Spinal cord (tissue), 10 donors: ENCODE measurements around the gene LCNL1. TPM values are rescaled to one million over a fixed set of nuclear protein-coding genes. Genes with fewer than 3 reads are reported as not detected.

Source experiments
- DNase-seq, 6 donors: peaks; one replicate each; pipeline versions ENCODE4 v3.0.0 to v3.0.0-alpha.2; 2013 to 2015; ENCODE audit warnings: low spot score in 6 of 6, low read depth in 4 of 6
- H3K27ac ChIP-seq: one replicate; pipeline ENCODE4 v1.5.1; 2013; ENCODE audit warnings: low read depth, low read length, control low read depth
- H3K27me3 ChIP-seq: one replicate; pipeline ENCODE4 v1.6.1; 2013; ENCODE audit warnings: low read length; ENCODE audit not compliant: control insufficient read depth, insufficient read depth
- H3K36me3 ChIP-seq: one replicate; pipeline ENCODE4 v1.6.1; 2013; ENCODE audit warnings: low read length; ENCODE audit not compliant: control insufficient read depth, insufficient read depth
- H3K4me1 ChIP-seq: one replicate; pipeline ENCODE4 v1.6.1; 2013; ENCODE audit warnings: low read length; ENCODE audit not compliant: control insufficient read depth, insufficient read depth
- H3K4me3 ChIP-seq: one replicate; pipeline ENCODE4 v1.5.1; 2013; ENCODE audit warnings: low read depth, low read length, control low read depth
- H3K9me3 ChIP-seq: one replicate; pipeline ENCODE4 v1.6.1; 2013; ENCODE audit warnings: low read length; ENCODE audit not compliant: control insufficient read depth, insufficient read depth
- WGBS: methylation state at CpG from one replicate; pipeline ENCODE4 v1.1.5; 2013; ENCODE audit warnings: missing lambda C conversion rate; ENCODE audit not compliant: insufficient coverage; 5-methylcytosine and 5-hydroxymethylcytosine counted together
- polyA plus RNA-seq, 2 donors: library from polyadenylated mRNA; unstranded; fragments of 120-200 nt; gene quantifications; one replicate each; pipeline ENCODE4 v1.2.1, GENCODE V29; 2013; ENCODE audit not compliant: insufficient read length in 2 of 2
- total RNA-seq, 2 donors: library from RNA; depleted of rRNA in 1 of 2; stranded (reverse); fragments of 120-200 nt in 1 of 2; fragments of >200 nt in 1 of 2; gene quantifications; one replicate each; pipeline versions ENCODE4 v1.2.3 to v1.2.4, GENCODE V29; 2013 to 2014
- donor health status: healthy.

LCNL1 gene
- total and polyA plus RNA-seq, 4 donors: 2.3 to 54.0 (median 14.5) TPM

- H3K27me3 ChIP-seq: no peaks in the 10 kb centered on the region
- no peak overlapping the region for H3K27ac ChIP-seq
- no peak for DNase-seq
- no peaks in the 10 kb centered on the region for H3K36me3 ChIP-seq
- peaks cover 26% of the 10 kb centered on the region for H3K4me1 ChIP-seq
- H3K9me3 ChIP-seq: no peaks in the 10 kb centered on the region
- no peak overlapping the region for H3K4me3 ChIP-seq
- 84% methylated on average over 24 of the region's 26 CpGs for WGBS
Observed at GRCh38 chr9:136964833-136965422, 17.9 kb upstream of the LCNL1 start.

- peaks cover 28% of the 10 kb centered on the region for H3K4me1 ChIP-seq
- no peaks in the 10 kb centered on the region for H3K27me3 ChIP-seq
- peak in 2 of 6 donors; percentile 59 to 71 for DNase-seq
- H3K4me3 ChIP-seq: no peak overlapping the region
- no peak overlapping the region for H3K27ac ChIP-seq
- no peaks in the 10 kb centered on the region for H3K36me3 ChIP-seq
- 25% methylated on average over 18 of the region's 23 CpGs for WGBS
- H3K9me3 ChIP-seq: no peaks in the 10 kb centered on the region
Observed at GRCh38 chr9:136965771-136966484, 16.9 kb upstream of the LCNL1 start.

- no peak for DNase-seq
- Histone ChIP-seq H3K4me3 (no peak overlapping the region), H3K4me1 (peaks cover 16% of the 10 kb centered on the region), H3K27me3 (no peaks in the 10 kb centered on the region), H3K27ac (no peak overlapping the region), H3K36me3 (no peaks in the 10 kb centered on the region), H3K9me3 (no peaks in the 10 kb centered on the region)
- WGBS: 78% methylated on average over 17 of the region's 17 CpGs
Observed at GRCh38 chr9:136968333-136969127, 14.3 kb upstream of the LCNL1 start.

GRCh38 chr9:136969150-136969549 is 13.6 kb upstream of the LCNL1 start:
- Histone ChIP-seq H3K9me3 (no peaks in the 10 kb centered on the region), H3K36me3 (no peaks in the 10 kb centered on the region), H3K4me3 (no peak overlapping the region), H3K27ac (no peak overlapping the region), H3K27me3 (no peaks in the 10 kb centered on the region), H3K4me1 (peaks cover 15% of the 10 kb centered on the region)
- DNase-seq: no peak
- 86% methylated on average over 17 of the region's 17 CpGs for WGBS

GRCh38 chr9:136969774-136970173 is 13.0 kb upstream of the LCNL1 start:
- Histone ChIP-seq H3K9me3 (no peaks in the 10 kb centered on the region), H3K4me3 (no peak overlapping the region), H3K36me3 (no peaks in the 10 kb centered on the region), H3K27ac (no peak overlapping the region), H3K27me3 (no peaks in the 10 kb centered on the region), H3K4me1 (peaks cover 13% of the 10 kb centered on the region)
- 82% methylated on average over 4 of the region's 5 CpGs for WGBS
- no peak for DNase-seq

DNA sequence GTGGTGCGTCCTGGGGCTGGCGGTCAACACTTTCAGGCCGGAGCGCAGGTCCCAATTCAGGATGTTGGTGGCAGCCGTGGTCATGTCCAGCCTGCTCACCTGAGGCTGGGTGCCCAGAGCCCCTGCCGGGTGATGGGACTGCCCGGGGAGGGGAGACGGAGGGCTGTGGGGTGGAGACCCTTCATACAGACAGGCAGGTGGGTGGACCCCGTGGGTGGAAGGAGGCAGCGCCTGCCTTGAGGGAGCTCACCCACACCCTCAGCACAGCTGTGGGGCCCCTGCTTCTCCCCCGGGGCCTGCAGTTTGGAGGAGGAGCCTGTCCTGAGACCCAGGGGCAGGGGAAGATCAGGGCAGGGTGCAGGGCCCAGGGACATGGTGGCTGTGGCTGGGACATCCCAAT is 12.4 kb upstream of the LCNL1 start:
- no peaks in the 10 kb centered on the region for H3K9me3 ChIP-seq
- 82% methylated on average over 6 of the region's 11 CpGs for WGBS
- H3K4me1 ChIP-seq: peaks cover 17% of the 10 kb centered on the region
- no peaks in the 10 kb centered on the region for H3K36me3 ChIP-seq
- no peak for DNase-seq
- no peaks in the 10 kb centered on the region for H3K27me3 ChIP-seq
- H3K27ac ChIP-seq: no peak overlapping the region
- H3K4me3 ChIP-seq: no peak overlapping the region

- Histone ChIP-seq H3K4me3 (no peak overlapping the region), H3K9me3 (no peaks in the 10 kb centered on the region), H3K27me3 (no peaks in the 10 kb centered on the region), H3K36me3 (no peaks in the 10 kb centered on the region), H3K27ac (no peak overlapping the region), H3K4me1 (peaks cover 20% of the 10 kb centered on the region)
- 72% methylated on average over 14 of the region's 14 CpGs for WGBS
- no peak for DNase-seq
Observed at GRCh38 chr9:136971746-136972145, 11.0 kb upstream of the LCNL1 start.

- Histone ChIP-seq H3K27me3 (no peaks in the 10 kb centered on the region), H3K4me1 (peaks cover 26% of the 10 kb centered on the region), H3K4me3 (no peak overlapping the region), H3K27ac (no peak overlapping the region), H3K36me3 (no peaks in the 10 kb centered on the region), H3K9me3 (no peaks in the 10 kb centered on the region)
- no peak for DNase-seq
- whole genome bisulfite sequencing: 80% methylated on average over 11 of the region's 11 CpGs
Observed at GRCh38 chr9:136972335-136972734, 10.5 kb upstream of the LCNL1 start.

DNA sequence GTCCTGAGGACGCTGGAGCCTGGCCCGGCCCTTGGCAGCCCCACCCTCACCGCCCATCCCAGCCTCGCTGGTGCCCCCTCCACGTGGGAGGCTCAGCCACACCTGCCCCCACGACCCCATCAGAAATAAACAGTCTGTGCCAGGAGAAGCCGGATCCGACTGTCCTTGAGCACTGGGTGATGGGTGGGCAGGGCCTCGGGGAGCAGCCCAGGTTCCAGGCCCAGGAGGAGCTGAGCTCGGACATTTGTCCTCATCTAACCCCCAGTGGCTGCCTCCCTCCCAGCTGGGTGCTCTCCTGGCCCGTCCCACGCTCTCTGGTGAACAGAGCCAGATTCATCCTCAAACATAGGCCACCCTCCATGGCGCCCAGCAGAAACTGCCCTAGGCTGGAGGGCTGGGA is 10.1 kb upstream of the LCNL1 start:
- Histone ChIP-seq H3K36me3 (no peaks in the 10 kb centered on the region), H3K4me3 (no peak overlapping the region), H3K27me3 (no peaks in the 10 kb centered on the region), H3K9me3 (no peaks in the 10 kb centered on the region), H3K27ac (no peak overlapping the region), H3K4me1 (peaks cover 30% of the 10 kb centered on the region)
- WGBS: 70% methylated on average over 10 of the region's 13 CpGs
- DNase-seq: no peak
